GM21737 (cell line): ENCODE measurements around the gene PTPRN2.
"Not testable (repeated sequence)": the region's sequence is repeated elsewhere in the genome, so short reads cannot be mapped to it uniquely, and the experiment has no call there.

ENCODE experiments used
- ATAC-seq: cut with Tn5 transposase; IDR thresholded peaks from one replicate; pipeline ENCODE4 v1.9.1; 2021; ENCODE audit warnings: mild to moderate bottlenecking, moderate library complexity; ENCODE audit not compliant: unreplicated experiment

PTPRN2 gene

GRCh38 chr7:157791666-157792065, 796.0 kb downstream of the PTPRN2 start:
- no peak for ATAC-seq

GRCh38 chr7:157791261-157791660, 796.4 kb downstream of the PTPRN2 start:
- no peak for ATAC-seq

GRCh38 chr7:157789942-157790341, 797.7 kb downstream of the PTPRN2 start:
- ATAC-seq, result no peak

GRCh38 chr7:157789094-157789493, 798.5 kb downstream of the PTPRN2 start:
- ATAC-seq, result no peak

- no peak for ATAC-seq
These were observed 799.0 kb downstream of the PTPRN2 start for GRCh38 chr7:157788573-157788972.

GRCh38 chr7:157787275-157787701, 800.3 kb downstream of the PTPRN2 start:
- ATAC-seq, result no peak

- no peak for ATAC-seq
These were observed 801.0 kb downstream of the PTPRN2 start for GRCh38 chr7:157786375-157787274.

GRCh38 chr7:157785486-157786186, 802.0 kb downstream of the PTPRN2 start:
- ATAC-seq, result no peak

GRCh38 chr7:157784979-157785441, 802.6 kb downstream of the PTPRN2 start:
- ATAC-seq, result no peak

- ATAC-seq, result no peak
These were observed 803.4 kb downstream of the PTPRN2 start for GRCh38 chr7:157784041-157784835.

GRCh38 chr7:157782041-157782440, 805.6 kb downstream of the PTPRN2 start:
- no peak for ATAC-seq

- ATAC-seq, result no peak
These were observed 806.9 kb downstream of the PTPRN2 start for GRCh38 chr7:157780721-157781120.

- no peak for ATAC-seq
These were observed 807.3 kb downstream of the PTPRN2 start for GRCh38 chr7:157780312-157780711.

- no peak for ATAC-seq
These were observed 808.4 kb downstream of the PTPRN2 start for GRCh38 chr7:157779206-157779605.

GRCh38 chr7:157777194-157777762, 810.3 kb downstream of the PTPRN2 start:
- ATAC-seq, result not testable (repeated sequence)

- ATAC-seq, result no peak
These were observed 811.9 kb downstream of the PTPRN2 start for GRCh38 chr7:157775560-157776332.

- ATAC-seq, result no peak
These were observed 812.5 kb downstream of the PTPRN2 start for GRCh38 chr7:157775021-157775559.

GRCh38 chr7:157774495-157774894, 813.1 kb downstream of the PTPRN2 start:
- ATAC-seq, result no peak

GRCh38 chr7:157773361-157773760, 814.3 kb downstream of the PTPRN2 start:
- ATAC-seq, result no peak
